MCF 10A (cell line): ENCODE results near the gene GMDS. TPM values are rescaled to one million over a fixed set of nuclear protein-coding genes. Genes with fewer than 3 reads are reported as not detected.

Experiments
- BruUV-seq: library from RNA; stranded (reverse); fragments of 400-500 nt; replicated peaks from 2 replicates; lab custom pipeline; 2021; lab: Mats Ljungman, UMichigan
- CTCF ChIA-PET: fragments of 300-600 bp; sonication (Branson Sonifier 250); formaldehyde crosslinking; extraction: SDS; loops from one replicate; lab custom pipeline; 2021; ENCODE audit warnings: antibody characterized with exemption, inconsistent platforms; lab: Yijun Ruan, JAX
- POLR2A ChIA-PET: fragments of 300-600, 350-650 bp; sonication (Branson Sonifier 250); formaldehyde crosslinking; extraction: SDS; loops from one replicate; lab custom pipeline; 2020; ENCODE audit warnings: antibody characterized with exemption, inconsistent platforms; lab: Yijun Ruan, JAX
- DNase-seq: peaks from one replicate; pipeline ENCODE4 v3.0.0-alpha.2; 2018; ENCODE audit not compliant: unreplicated experiment
- H3K27ac Mint-ChIP-seq: one replicate; pipeline ENCODE4 v1.8.0; 2022; ENCODE audit warnings: mild to moderate bottlenecking, low read depth, mixed read lengths; ENCODE audit not compliant: unreplicated experiment
- H3K27me3 Mint-ChIP-seq: one replicate; pipeline ENCODE4 v1.8.0; 2022; ENCODE audit warnings: mixed read lengths; ENCODE audit not compliant: insufficient read depth, unreplicated experiment
- H3K36me3 Mint-ChIP-seq: one replicate; pipeline ENCODE4 v1.8.0; 2022; ENCODE audit warnings: mild to moderate bottlenecking, moderate library complexity, mixed read lengths; ENCODE audit not compliant: insufficient read depth, unreplicated experiment
- H3K4me1 Mint-ChIP-seq: one replicate; pipeline ENCODE4 v1.8.0; 2022; ENCODE audit warnings: mixed read lengths; ENCODE audit not compliant: insufficient read depth, unreplicated experiment
- H3K4me3 Mint-ChIP-seq: one replicate; pipeline ENCODE4 v1.8.0; 2022; ENCODE audit warnings: mild to moderate bottlenecking, moderate library complexity, mixed read lengths; ENCODE audit not compliant: unreplicated experiment
- H3K9me3 Mint-ChIP-seq: one replicate; pipeline ENCODE4 v1.8.0; 2022; ENCODE audit warnings: mixed read lengths; ENCODE audit not compliant: unreplicated experiment
- CTCF ChIP-seq: fragments of 200-600 bp; IDR thresholded peaks from one replicate; pipeline ENCODE4 v1.8.0; 2022; ENCODE audit warnings: antibody characterized with exemption, mild to moderate bottlenecking; ENCODE audit not compliant: unreplicated experiment
- intact Hi-C: fragments of 100-400 bp; cut with micrococcal nuclease; formaldehyde crosslinking; loops from 2 replicates; pipeline ENCODE4 v1.14.1; 2022
- total RNA-seq: library from RNA; stranded (reverse); gene quantifications from 2 replicates; pipeline ENCODE4 v1.2.3, GENCODE V29; 2022

GMDS gene
- total RNA-seq, 1 experiment from 2014 or later: 24.9 TPM

- no peak overlapping the region for H3K27ac Mint-ChIP-seq
- intact Hi-C loops: no loop called here
- no peak for DNase-seq
- H3K4me1 Mint-ChIP-seq: peaks cover 22% of the 10 kb centered on the region
- no peak for TF ChIP-seq CTCF
- ChIA-PET POLR2A (interaction anchor here (0.6 kb wide), 1 partner anchor 556 kb away, joined by 4 read pairs; no protein-coding TSS in a partner anchor), CTCF (interaction anchor here (0.5 to 6.3 kb wide), 8 partner anchors 85 to 1034 kb away, joined by 3 to 49 read pairs (median 4); no protein-coding TSS in a partner anchor)
- H3K4me3 Mint-ChIP-seq: no peak overlapping the region
- H3K9me3 Mint-ChIP-seq: no peaks in the 10 kb centered on the region
- BruUV-seq: no TSS peak
- H3K27me3 Mint-ChIP-seq: no peaks in the 10 kb centered on the region
- H3K36me3 Mint-ChIP-seq: peaks cover 4% of the 10 kb centered on the region
Observed at GRCh38 chr6:1600063-1600763, 645.2 kb downstream of the GMDS start.

GRCh38 chr6:1599469-1599868 lies 645.9 kb downstream of the GMDS start:
- Mint-ChIP-seq H3K4me1 (peaks cover 22% of the 10 kb centered on the region), H3K9me3 (no peaks in the 10 kb centered on the region), H3K27ac (no peak overlapping the region), H3K4me3 (no peak overlapping the region), H3K27me3 (no peaks in the 10 kb centered on the region), H3K36me3 (peaks cover 4% of the 10 kb centered on the region)
- no peak for TF ChIP-seq CTCF
- intact Hi-C loops: no loop called here
- DNase-seq: no peak
- POLR2A ChIA-PET: no interaction called here
- no TSS peak for BruUV-seq
- CTCF ChIA-PET: interaction anchor here (0.6 to 6.3 kb wide), 4 partner anchors 505 to 1035 kb away, joined by 3 to 49 read pairs (median 14); no protein-coding TSS in a partner anchor

- H3K4me1 Mint-ChIP-seq: peaks cover 23% of the 10 kb centered on the region
- H3K36me3 Mint-ChIP-seq: peaks cover 4% of the 10 kb centered on the region
- H3K27me3 Mint-ChIP-seq: peaks cover 3% of the 10 kb centered on the region
- BruUV-seq: no TSS peak
- H3K27ac Mint-ChIP-seq: no peak overlapping the region
- no peaks in the 10 kb centered on the region for H3K9me3 Mint-ChIP-seq
- POLR2A ChIA-PET: interaction anchor here (1.2 to 2.5 kb wide), 3 partner anchors 11 to 1110 kb away, joined by 3 to 14 read pairs (median 5); partner anchors contain the start of gene FOXC1
- no peak for TF ChIP-seq CTCF
- CTCF ChIA-PET: interaction anchor here (0.5 to 6.3 kb wide), 6 partner anchors 496 to 1097 kb away, joined by 3 to 49 read pairs (median 14); no protein-coding TSS in a partner anchor
- intact Hi-C loops: no loop called here
- H3K4me3 Mint-ChIP-seq: no peak overlapping the region
- no peak for DNase-seq
Observed at GRCh38 chr6:1598886-1599285, 646.5 kb downstream of the GMDS start.

- TF ChIP-seq CTCF: no peak
- POLR2A ChIA-PET: interaction anchor here (0.7 to 2.5 kb wide), 7 partner anchors 12 to 1110 kb away, joined by 3 to 14 read pairs (median 3); partner anchors contain the start of gene FOXC1
- no peak for DNase-seq
- CTCF ChIA-PET: interaction anchor here (0.5 to 6.3 kb wide), 9 partner anchors 13 to 1097 kb away, joined by 3 to 49 read pairs (median 5); no protein-coding TSS in a partner anchor
- Mint-ChIP-seq H3K27ac (no peak overlapping the region), H3K27me3 (peaks cover 8% of the 10 kb centered on the region), H3K9me3 (no peaks in the 10 kb centered on the region), H3K36me3 (peaks cover 4% of the 10 kb centered on the region), H3K4me3 (no peak overlapping the region), H3K4me1 (peaks cover 27% of the 10 kb centered on the region)
- no TSS peak for BruUV-seq
- intact Hi-C loops: no loop called here
Observed at GRCh38 chr6:1598433-1598832, 647.0 kb downstream of the GMDS start.
